Measurements from ENCODE around the gene STK17B. TPM values are rescaled to one million over a fixed set of nuclear protein-coding genes. Genes with fewer than 3 reads are reported as not detected.

The STK17B gene
- total RNA-seq (2022) (54.7 and 58.0 TPM in 2 replicates), Bru-seq, nascent RNA (percentile 97 among the genes with signal in this experiment), BruChase-seq, experiment 1, labeled RNA remaining after a 2-hour chase (percentile 98 among the genes with signal in this experiment), BruChase-seq, experiment 2, labeled RNA remaining after a 6-hour chase (percentile 90 among the genes with signal in this experiment)
- long read RNA-seq, full-length matches to known transcripts = 7 of 15 reads
- long read RNA-seq, partial matches to known transcripts = 1 of 15 reads
- long read RNA-seq, other reads (novel, unspliced or antisense) = 7 of 15 reads

GRCh38 chr2:196171248-196171871, at the start of gene STK17B:
TSS of gene STK17B (minus strand) at chr2:196171578. CDS start at chr2:196163383, 8,195 bp downstream.
- H3K27me3 Mint-ChIP-seq (ENCODE audit: insufficient read depth, unreplicated experiment) = no peaks in the 10 kb centered on the region
- DNase-seq = peak; percentile 96 to 97
- H3K36me3 ChIP-seq (ENCODE audit: control insufficient read depth, insufficient read depth, low read length) = no peaks in the 10 kb centered on the region
- ChIA-PET CTCF (interaction anchor here (1.0 kb wide), 2 partner anchors 89 to 105 kb away, joined by 3 to 4 read pairs; no protein-coding TSS in a partner anchor), POLR2A (interaction anchor here (0.6 to 2.1 kb wide), 4 partner anchors 43 to 160 kb away, joined by 3 to 12 read pairs (median 4); no protein-coding TSS in a partner anchor)
- no peaks in the 10 kb centered on the region for H3K9me3 ChIP-seq
- H3K27me3 ChIP-seq (replicated peaks; ENCODE audit: control insufficient read depth, insufficient read depth, low read length) = no peaks in the 10 kb centered on the region
- peak within 1 kb of the TSS; percentile 97 for H3K4me3 Mint-ChIP-seq (ENCODE audit: unreplicated experiment)
- peak within 1 kb of the TSS; percentile 83 for H3K27ac Mint-ChIP-seq (ENCODE audit: unreplicated experiment)
- peak in 1 of 2 experiments; percentile 0 for TF ChIP-seq CTCF (IDR thresholded peaks at IDR 0.05; ENCODE audit: insufficient read depth in 1 of 2, low read depth in 1 of 2, low read length in 1 of 2, severe bottlenecking in 1 of 2, unreplicated experiment in 1 of 2)
- H3K36me3 Mint-ChIP-seq (ENCODE audit: insufficient read depth, unreplicated experiment) = peaks cover 28% of the 10 kb centered on the region
- peaks cover 19% of the 10 kb centered on the region for H3K4me1 ChIP-seq
- intact Hi-C loops (cut with micrococcal nuclease; ENCODE audit: unreplicated experiment) = loop anchor here (1.0 to 2.0 kb wide), 3 partner anchors 88 to 159 kb away; no protein-coding TSS in a partner anchor
- no TSS peak for BruUV-seq (replicated peaks)
- H3K9me3 Mint-ChIP-seq (ENCODE audit: unreplicated experiment) = no peaks in the 10 kb centered on the region
- peak within 1 kb of the TSS; percentile 96 for H3K4me3 ChIP-seq (ENCODE audit: low read depth, low read length)
- peaks cover 30% of the 10 kb centered on the region for H3K4me1 Mint-ChIP-seq (ENCODE audit: low read depth, unreplicated experiment)

DNA sequence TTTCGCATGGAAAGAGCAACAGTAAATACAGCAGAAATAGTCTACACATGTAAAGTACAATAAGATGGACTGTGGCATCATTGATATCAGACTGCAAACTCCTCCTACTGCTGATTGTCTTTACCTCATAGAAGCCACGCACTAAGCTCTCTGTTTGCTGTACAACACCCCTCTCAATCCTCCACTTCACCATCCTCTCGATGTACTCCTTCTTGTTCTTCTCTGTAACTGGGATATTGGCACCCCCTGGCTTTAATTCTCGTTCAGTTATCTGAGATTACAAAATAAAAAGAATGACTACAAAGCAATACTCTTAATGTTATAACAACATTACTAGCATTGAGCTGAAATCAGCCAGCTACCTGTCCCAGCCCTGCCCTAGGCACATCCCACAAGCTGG, 49.3 kb upstream of the STK17B start:
- H3K36me3 ChIP-seq (ENCODE audit: control insufficient read depth, insufficient read depth, low read length) = no peaks in the 10 kb centered on the region
- H3K36me3 Mint-ChIP-seq (ENCODE audit: insufficient read depth, unreplicated experiment) = peaks cover 5% of the 10 kb centered on the region
- H3K4me1 Mint-ChIP-seq (ENCODE audit: low read depth, unreplicated experiment) = no peaks in the 10 kb centered on the region
- peaks cover 15% of the 10 kb centered on the region for H3K9me3 Mint-ChIP-seq (ENCODE audit: unreplicated experiment)
- ChIA-PET CTCF (no interaction called here), POLR2A (no interaction called here)
- no peak overlapping the region for H3K4me3 Mint-ChIP-seq (ENCODE audit: unreplicated experiment)
- intact Hi-C loops (cut with micrococcal nuclease; ENCODE audit: unreplicated experiment) = no loop called here
- H3K27ac Mint-ChIP-seq (ENCODE audit: unreplicated experiment) = no peak overlapping the region
- no peaks in the 10 kb centered on the region for H3K9me3 ChIP-seq
- H3K4me1 ChIP-seq = no peaks in the 10 kb centered on the region; the same call in 1 of the 2 replicates
- no peak overlapping the region for H3K4me3 ChIP-seq (ENCODE audit: low read depth, low read length)
- TF ChIP-seq CTCF (IDR thresholded peaks at IDR 0.05; ENCODE audit: insufficient read depth in 1 of 2, low read depth in 1 of 2, low read length in 1 of 2, severe bottlenecking in 1 of 2, unreplicated experiment in 1 of 2) = no peak
- DNase-seq = no peak
- no peaks in the 10 kb centered on the region for H3K27me3 Mint-ChIP-seq (ENCODE audit: insufficient read depth, unreplicated experiment)
- no peaks in the 10 kb centered on the region for H3K27me3 ChIP-seq (replicated peaks; ENCODE audit: control insufficient read depth, insufficient read depth, low read length)
- no TSS peak for BruUV-seq (replicated peaks)

GRCh38 chr2:196219671-196220070, 48.3 kb upstream of the STK17B start:
- no peak for TF ChIP-seq CTCF (IDR thresholded peaks at IDR 0.05; ENCODE audit: insufficient read depth in 1 of 2, low read depth in 1 of 2, low read length in 1 of 2, severe bottlenecking in 1 of 2, unreplicated experiment in 1 of 2)
- intact Hi-C loops (cut with micrococcal nuclease; ENCODE audit: unreplicated experiment) = no loop called here

More at GRCh38 chr2:196219671-196220070, 48.3 kb upstream of the STK17B start:
- Histone ChIP-seq H3K36me3 (ENCODE audit: control insufficient read depth, insufficient read depth, low read length) (no peaks in the 10 kb centered on the region), H3K4me3 (ENCODE audit: low read depth, low read length) (no peak overlapping the region), H3K4me1 (no peaks in the 10 kb centered on the region; the same call in 1 of the 2 replicates), H3K9me3 (no peaks in the 10 kb centered on the region), H3K27me3 (replicated peaks; ENCODE audit: control insufficient read depth, insufficient read depth, low read length) (no peaks in the 10 kb centered on the region)
- no peak overlapping the region for H3K27ac Mint-ChIP-seq (ENCODE audit: unreplicated experiment)
- no peaks in the 10 kb centered on the region for H3K4me1 Mint-ChIP-seq (ENCODE audit: low read depth, unreplicated experiment)
- ChIA-PET CTCF (no interaction called here), POLR2A (no interaction called here)
- H3K4me3 Mint-ChIP-seq (ENCODE audit: unreplicated experiment) = no peak overlapping the region
- H3K36me3 Mint-ChIP-seq (ENCODE audit: insufficient read depth, unreplicated experiment) = peaks cover 5% of the 10 kb centered on the region
- no peaks in the 10 kb centered on the region for H3K27me3 Mint-ChIP-seq (ENCODE audit: insufficient read depth, unreplicated experiment)
- BruUV-seq (replicated peaks) = no TSS peak
- peaks cover 15% of the 10 kb centered on the region for H3K9me3 Mint-ChIP-seq (ENCODE audit: unreplicated experiment)
- DNase-seq = no peak
